ENCODE data around the gene TLX1. TPM values are rescaled to one million over a fixed set of nuclear protein-coding genes. Genes with fewer than 3 reads are reported as not detected.

TLX1 gene
- total RNA-seq, 1 donor from 2014 or later: not detected

DNA sequence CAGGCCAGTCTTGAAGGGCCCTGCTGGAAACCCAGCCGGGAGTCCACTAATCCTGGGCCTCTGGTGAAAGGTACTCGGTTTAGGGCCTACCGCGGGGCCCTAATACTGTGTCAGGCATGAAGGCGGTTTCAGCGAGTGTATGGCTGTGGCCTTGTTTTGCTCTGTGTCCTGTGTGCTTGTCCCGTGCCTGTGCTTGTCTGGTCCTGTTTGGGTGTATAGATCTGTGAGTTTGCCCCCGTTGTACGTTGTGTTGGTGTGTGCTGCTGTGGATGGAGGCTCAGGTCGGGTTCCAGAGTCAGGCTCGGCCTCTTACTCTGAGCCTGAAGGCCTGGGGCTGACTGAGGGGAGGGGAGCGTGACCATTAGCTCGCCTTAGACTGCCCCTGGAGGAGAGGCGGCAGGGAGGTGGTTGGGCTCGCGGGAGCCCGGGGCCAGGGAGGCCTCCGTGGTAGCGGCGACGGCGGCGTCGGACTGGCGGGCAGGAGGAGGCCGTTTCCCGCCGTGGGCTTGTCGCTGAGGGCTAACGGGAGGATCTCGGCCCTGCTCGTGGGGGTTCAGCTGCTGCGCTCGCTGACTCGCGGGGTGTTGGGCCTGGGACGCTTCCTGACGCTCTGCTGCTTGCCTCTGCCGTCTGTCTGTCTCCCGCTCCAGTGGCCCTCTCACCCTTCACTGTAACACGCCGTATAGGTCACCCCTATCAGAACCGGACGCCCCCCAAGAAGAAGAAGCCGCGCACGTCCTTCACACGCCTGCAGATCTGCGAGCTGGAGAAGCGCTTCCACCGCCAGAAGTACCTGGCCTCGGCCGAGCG lies 2.6 kb downstream of the TLX1 start:
- Mint-ChIP-seq H3K36me3 (ENCODE audit: low read depth) (no peaks in the 10 kb centered on the region), H3K4me3 (peak overlapping the region; percentile 42), H3K27me3 (peaks cover 70% of the 10 kb centered on the region), H3K4me1 (peaks cover 44% of the 10 kb centered on the region), H3K9me3 (no peaks in the 10 kb centered on the region), H3K27ac (no peak overlapping the region)
- DNase-seq: no peak
- intact Hi-C loops (cut with micrococcal nuclease): loop anchor here (2.0 to 10.0 kb wide), 3 partner anchors 93 to 1599 kb away; partner anchors contain the start of gene NKX2-3
- TF ChIP-seq, protein P1, sequence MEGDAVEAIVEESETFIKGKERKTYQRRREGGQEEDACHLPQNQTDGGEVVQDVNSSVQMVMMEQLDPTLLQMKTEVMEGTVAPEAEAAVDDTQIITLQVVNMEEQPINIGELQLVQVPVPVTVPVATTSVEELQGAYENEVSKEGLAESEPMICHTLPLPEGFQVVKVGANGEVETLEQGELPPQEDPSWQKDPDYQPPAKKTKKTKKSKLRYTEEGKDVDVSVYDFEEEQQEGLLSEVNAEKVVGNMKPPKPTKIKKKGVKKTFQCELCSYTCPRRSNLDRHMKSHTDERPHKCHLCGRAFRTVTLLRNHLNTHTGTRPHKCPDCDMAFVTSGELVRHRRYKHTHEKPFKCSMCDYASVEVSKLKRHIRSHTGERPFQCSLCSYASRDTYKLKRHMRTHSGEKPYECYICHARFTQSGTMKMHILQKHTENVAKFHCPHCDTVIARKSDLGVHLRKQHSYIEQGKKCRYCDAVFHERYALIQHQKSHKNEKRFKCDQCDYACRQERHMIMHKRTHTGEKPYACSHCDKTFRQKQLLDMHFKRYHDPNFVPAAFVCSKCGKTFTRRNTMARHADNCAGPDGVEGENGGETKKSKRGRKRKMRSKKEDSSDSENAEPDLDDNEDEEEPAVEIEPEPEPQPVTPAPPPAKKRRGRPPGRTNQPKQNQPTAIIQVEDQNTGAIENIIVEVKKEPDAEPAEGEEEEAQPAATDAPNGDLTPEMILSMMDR (IDR thresholded peaks at IDR 0.05): no peak
- POLR2A ChIA-PET: no interaction called here
- ATAC-seq (ENCODE audit: low read depth): no peak
- CTCF ChIA-PET: interaction anchor here (2.5 kb wide), 1 partner anchor 8 kb away, joined by 11 read pairs; no protein-coding TSS in a partner anchor

DNA sequence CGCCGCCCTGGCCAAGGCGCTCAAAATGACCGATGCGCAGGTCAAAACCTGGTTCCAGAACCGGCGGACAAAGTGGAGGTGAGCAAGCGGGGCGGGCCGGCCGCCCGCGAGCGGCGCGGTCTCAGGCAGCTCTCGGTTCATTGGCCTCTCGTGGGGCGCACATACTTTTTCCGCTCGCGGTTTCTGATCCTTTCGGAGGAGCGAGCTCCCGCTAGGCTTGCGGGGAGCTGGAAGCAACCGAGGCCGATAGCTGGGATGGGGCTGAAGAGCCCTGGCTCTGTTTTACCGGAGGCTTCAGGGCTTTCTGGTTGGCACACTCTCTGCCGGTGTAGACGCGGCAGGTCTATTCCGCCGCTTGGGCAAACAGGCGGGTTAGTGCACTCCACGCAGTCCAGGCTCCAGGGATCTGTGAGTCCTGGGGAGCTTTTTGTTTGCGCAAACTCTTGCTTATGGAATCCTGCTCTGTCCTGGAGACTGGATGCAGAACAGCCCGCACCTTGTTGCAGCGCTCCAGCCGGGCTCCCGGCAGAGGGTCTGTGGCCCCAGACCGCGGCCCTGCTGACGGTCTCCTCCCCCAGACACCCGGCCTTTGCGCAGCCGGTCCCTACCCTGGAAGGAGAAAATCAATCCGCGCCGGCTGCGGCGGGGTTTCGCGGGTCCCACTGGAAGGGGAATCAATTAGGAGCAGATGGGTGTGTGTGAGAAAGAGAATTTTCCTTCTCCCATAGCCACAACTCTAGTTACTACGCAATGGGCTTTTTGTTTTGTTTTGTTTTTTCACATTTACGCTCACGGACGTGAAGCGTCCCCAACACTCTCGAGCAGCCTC lies 3.4 kb downstream of the TLX1 start:
- intact Hi-C loops (cut with micrococcal nuclease): loop anchor here (2.0 to 10.0 kb wide), 3 partner anchors 92 to 1600 kb away; partner anchors contain the start of gene NKX2-3
- CTCF ChIA-PET: interaction anchor here (2.5 kb wide), 1 partner anchor 7 kb away, joined by 11 read pairs; no protein-coding TSS in a partner anchor

DNA sequence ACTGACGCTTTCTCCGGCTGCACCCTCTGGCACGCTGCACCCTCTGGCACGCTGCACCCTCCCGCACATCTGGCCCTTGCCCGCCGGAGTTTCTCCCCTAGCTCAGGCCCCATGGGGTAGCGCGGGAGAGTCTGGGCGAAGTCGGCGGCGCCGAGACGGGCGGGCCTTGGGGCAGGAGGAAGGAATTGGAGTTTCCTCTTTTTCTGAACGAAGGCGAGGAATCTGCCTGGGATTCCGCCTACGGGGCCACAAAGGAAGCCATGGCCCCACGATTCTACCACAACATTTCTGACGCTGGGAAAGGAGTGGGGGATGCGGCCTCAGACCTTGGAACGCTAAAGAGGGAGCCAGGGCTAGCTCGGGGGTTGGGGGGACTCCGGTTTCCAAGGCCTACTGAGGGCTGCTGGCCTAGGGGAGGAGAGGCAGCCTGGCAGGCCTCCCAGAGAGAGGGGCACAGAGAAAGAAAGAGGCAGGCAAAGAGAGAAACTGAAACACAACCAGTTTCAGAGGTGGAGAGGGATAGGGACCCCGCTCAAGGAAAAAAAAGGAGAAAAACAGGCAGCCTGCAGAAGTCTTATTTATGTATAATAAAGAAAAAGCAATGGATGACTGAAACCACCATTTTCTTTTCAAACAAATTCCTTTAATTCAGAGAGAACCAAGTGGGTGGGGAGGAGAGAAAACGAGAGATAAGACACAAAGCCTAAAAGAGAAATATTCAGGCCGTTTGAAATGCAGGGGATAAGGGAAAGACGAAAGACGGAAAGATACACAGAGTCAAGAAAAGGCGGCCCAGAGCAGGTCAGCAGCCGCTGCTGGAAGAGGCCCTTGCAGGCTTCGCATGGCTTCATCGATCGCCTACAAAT lies 4.3 kb downstream of the TLX1 start:
- POLR2A ChIA-PET: no interaction called here
- Mint-ChIP-seq H3K27me3 (peaks cover 68% of the 10 kb centered on the region), H3K36me3 (ENCODE audit: low read depth) (no peaks in the 10 kb centered on the region), H3K4me1 (peaks cover 56% of the 10 kb centered on the region), H3K4me3 (peak overlapping the region; percentile 38), H3K9me3 (no peaks in the 10 kb centered on the region), H3K27ac (no peak overlapping the region)
- intact Hi-C loops (cut with micrococcal nuclease): loop anchor here (2.0 to 10.0 kb wide), 2 partner anchors 91 to 1601 kb away; partner anchors contain the start of gene NKX2-3
- TF ChIP-seq, protein P1 (IDR thresholded peaks at IDR 0.05): no peak
- ATAC-seq (ENCODE audit: low read depth) (no peak), DNase-seq (no peak)
- CTCF ChIA-PET: no interaction called here

More for the DNA sequence above, 3.4 kb downstream of the TLX1 start:
- Mint-ChIP-seq H3K27me3 (peaks cover 70% of the 10 kb centered on the region), H3K4me1 (peaks cover 50% of the 10 kb centered on the region), H3K9me3 (no peaks in the 10 kb centered on the region), H3K27ac (no peak overlapping the region), H3K36me3 (ENCODE audit: low read depth) (no peaks in the 10 kb centered on the region), H3K4me3 (peak overlapping the region; percentile 42)
- TF ChIP-seq, protein P1 (IDR thresholded peaks at IDR 0.05): no peak
- no peak for ATAC-seq (ENCODE audit: low read depth)
- POLR2A ChIA-PET: no interaction called here
- DNase-seq: no peak

DNA sequence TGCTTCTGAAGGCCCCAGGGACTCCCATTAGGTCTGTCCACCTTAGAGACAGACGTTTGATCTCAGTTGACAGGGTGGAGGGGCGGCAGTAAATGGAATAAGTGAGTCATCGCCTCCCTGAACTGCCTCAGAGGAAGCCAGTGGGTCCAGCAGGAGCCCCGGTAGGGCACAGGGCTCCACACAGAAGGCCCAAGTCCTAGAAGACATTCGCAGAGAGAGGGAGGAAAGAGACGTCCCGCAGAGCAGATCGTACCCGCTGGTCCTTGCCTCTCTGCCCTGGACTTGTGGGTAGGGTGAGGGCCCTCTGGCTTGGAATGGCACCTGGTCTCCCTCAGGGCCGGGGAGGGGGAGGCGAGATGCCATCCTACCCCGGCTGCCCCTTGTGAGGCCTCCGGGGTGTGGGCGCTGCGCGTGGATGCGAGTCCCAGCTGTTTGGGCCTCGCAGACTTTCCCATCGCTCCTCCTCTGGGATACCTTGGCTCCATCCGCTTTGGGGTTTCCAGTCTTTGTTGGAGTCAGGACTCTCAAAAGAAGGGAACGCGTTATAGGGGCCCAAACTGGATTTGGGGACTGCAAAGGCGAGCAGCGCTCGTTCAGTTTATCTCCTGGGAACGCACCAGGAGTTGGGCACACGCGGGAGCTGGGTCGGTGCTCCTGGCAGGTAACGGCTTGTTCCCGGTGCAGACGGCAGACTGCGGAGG lies 5.1 kb downstream of the TLX1 start:
- DNase-seq: no peak
- ATAC-seq (ENCODE audit: low read depth): no peak
- TF ChIP-seq, protein P1 (IDR thresholded peaks at IDR 0.05): no peak
- Mint-ChIP-seq H3K4me3 (no peak overlapping the region), H3K4me1 (peaks cover 54% of the 10 kb centered on the region), H3K27ac (no peak overlapping the region), H3K36me3 (ENCODE audit: low read depth) (no peaks in the 10 kb centered on the region), H3K27me3 (peaks cover 69% of the 10 kb centered on the region), H3K9me3 (no peaks in the 10 kb centered on the region)
- intact Hi-C loops (cut with micrococcal nuclease): loop anchor here (10.0 kb wide), 1 partner anchor 1601 kb away; the partner anchor contains the start of gene NKX2-3
- POLR2A ChIA-PET: no interaction called here
- CTCF ChIA-PET: no interaction called here
